ENCODE measurements around the gene TDRD7.

The TDRD7 gene

DNA sequence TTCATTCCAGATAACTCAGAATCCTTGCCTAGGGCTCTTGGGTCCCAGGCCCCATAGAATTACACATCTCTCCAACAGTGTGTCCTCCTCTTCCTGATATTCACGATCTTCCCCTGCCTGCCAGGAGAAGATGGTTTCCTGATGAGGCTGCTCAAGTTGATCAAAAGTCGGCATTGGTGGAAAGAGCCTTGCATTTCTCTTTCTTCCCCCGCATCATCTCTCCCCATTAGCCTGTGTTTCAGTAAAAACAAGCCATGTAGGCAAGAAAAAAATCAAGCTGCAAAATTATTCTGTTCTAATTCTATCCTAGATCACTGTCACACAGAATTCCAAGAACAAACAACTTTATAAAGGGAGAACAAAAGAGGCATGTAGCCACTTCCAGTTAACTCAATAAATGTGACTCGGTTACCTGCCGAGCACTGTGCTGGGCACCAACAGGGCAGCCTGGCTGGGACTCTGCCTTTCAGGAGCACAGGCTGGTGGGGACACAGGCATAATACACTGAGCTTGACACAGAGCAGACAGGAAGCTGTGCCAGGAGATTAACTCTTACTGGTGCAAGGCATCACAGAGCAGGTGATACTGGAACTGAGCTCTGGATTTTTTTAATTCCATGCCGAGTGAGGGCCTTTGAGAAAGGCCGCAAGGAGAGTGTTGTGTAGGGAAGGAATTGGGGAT, 115.1 kb downstream of the TDRD7 start:
- TF ChIP-seq, protein P1, sequence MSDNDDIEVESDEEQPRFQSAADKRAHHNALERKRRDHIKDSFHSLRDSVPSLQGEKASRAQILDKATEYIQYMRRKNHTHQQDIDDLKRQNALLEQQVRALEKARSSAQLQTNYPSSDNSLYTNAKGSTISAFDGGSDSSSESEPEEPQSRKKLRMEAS (IDR thresholded peaks at IDR 0.05; ENCODE audit: low read depth, low read length) = no peak
- TF ChIP-seq MYC (IDR thresholded peaks at IDR 0.05; ENCODE audit: low read depth, low read length) (no peak), CTCF (IDR thresholded peaks at IDR 0.05; ENCODE audit: low read depth, low read length) (no peak), POLR2A (IDR thresholded peaks at IDR 0.05; ENCODE audit: extremely low read depth, insufficient read length) (no peak)
- DNase-seq (ENCODE audit: low read depth) = no peak
- H3K4me3 ChIP-seq (ENCODE audit: low read depth, low read length) = no peak overlapping the region

DNA sequence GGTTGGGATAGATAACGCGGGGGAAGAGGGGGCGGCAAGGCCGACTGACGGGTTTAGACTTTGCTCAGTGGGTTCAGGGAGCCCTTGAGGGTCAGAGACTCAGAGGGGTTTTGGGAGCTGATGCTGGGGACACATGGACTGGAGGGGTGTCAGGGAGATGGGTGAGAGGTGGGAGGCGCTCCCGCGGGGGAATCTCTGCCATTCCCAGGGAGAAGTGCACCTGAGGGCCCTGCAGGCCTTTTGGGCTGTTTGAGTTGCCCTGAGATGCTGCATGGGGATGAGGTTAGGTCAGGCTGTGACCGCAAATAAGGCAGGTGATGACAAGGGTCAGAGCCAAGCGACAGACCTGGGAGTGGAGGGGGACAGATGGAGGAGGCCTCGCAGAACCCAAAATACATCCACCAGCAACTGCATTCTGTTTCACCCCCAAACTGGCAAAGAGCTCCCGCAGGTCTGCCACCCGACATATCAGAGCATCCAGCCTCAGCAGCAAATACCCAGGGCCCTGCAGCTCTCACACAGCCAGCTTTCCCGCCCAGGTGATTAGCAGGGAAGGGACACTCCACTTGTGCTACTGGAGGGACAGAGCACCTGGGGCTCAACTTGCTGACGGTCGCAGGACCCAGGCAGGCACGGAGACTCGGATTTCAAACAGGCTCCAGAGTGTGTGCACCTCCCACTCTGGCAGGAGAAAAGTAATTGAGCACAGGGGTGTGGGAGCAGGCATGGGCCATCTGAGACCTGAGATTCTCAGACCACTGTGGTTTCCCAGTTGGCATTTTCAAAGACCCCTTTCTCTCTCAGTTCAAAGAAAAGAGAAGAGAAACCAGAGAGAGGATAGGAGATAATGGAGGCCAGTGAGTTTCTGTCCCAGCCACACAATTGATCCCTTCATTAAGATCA, 116.0 kb downstream of the TDRD7 start:
- H3K4me3 ChIP-seq (ENCODE audit: low read depth, low read length) = no peak overlapping the region
- DNase-seq (ENCODE audit: low read depth) = no peak
- TF ChIP-seq POLR2A (IDR thresholded peaks at IDR 0.05; ENCODE audit: extremely low read depth, insufficient read length) (no peak), CTCF (IDR thresholded peaks at IDR 0.05; ENCODE audit: low read depth, low read length) (no peak), MYC (IDR thresholded peaks at IDR 0.05; ENCODE audit: low read depth, low read length) (no peak)
- TF ChIP-seq, protein P1 (IDR thresholded peaks at IDR 0.05; ENCODE audit: low read depth, low read length) = no peak

DNA sequence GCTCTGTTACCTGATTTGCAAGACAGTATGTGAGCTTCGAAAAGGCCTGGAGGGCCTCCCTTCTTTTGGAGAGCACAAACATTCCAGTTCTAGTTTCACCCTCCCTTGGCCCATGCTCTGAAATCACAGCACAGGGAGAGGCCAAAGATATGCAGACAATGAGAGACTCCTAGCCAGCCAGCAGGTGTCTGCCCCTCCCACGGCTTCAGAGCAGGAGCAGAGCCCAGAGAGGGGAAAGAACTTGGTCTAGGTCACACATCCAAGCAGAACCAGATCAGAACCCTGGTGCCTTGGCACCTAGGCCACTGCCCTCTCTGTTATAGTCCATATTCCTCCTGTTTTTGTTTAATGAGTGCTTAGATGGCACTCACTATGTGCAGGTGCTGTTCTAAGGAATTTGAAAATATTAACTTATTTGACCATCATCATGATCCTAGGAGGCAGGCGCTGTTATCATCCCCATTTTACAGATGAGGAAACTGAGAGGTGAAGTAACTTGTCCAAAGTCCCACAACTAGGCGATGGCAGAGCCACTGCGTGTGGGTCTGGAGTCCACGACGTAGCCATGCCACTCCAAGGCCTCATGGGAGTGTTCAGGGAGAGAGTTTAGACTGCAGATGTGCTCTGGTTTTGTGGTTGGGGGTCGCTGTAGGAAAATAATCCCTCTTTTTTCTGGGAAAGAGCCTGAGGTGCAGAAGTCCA, 116.8 kb downstream of the TDRD7 start:
- TF ChIP-seq POLR2A (IDR thresholded peaks at IDR 0.05; ENCODE audit: extremely low read depth, insufficient read length) (no peak), MYC (IDR thresholded peaks at IDR 0.05; ENCODE audit: low read depth, low read length) (no peak), CTCF (IDR thresholded peaks at IDR 0.05; ENCODE audit: low read depth, low read length) (no peak)
- TF ChIP-seq, protein P1 (IDR thresholded peaks at IDR 0.05; ENCODE audit: low read depth, low read length) = no peak
- no peak for DNase-seq (ENCODE audit: low read depth)
- H3K4me3 ChIP-seq (ENCODE audit: low read depth, low read length) = no peak overlapping the region

DNA sequence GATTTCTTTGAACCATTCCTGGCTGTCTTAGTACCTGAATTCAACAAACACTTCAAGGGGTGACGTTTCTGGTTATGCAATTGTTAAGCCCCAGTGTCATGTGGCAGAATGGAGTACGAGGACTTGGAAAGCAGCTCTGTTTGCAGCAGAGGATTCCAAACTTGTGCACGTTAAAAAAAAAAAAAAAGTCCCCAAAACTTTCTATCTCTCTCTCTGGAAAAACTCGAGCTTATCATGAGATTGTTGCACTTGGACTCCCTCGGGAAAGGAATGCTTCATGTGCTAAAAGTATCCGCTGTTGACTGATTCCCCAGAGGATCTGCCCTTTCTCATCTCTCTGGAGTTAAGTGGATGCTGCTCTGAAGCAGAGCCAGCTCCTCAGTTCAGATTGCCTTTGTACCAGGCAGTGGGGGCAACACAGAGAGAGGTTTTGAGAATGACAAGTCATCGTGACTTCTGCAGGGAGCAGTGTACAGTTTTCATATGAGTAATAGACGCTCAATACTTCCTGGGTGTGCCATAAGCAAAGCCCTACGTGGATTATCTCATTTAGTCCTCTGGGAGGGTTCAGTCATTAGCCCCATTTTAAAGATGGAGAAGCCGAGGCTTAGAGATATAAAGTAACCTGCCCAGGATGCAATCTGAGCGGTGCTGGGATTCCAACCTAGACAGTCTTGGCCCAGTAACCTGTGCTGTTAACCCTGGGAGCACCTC, 117.6 kb downstream of the TDRD7 start:
- peak; percentile 22 for DNase-seq (ENCODE audit: low read depth)
- H3K4me3 ChIP-seq (ENCODE audit: low read depth, low read length) = no peak overlapping the region

More for the DNA sequence above, 117.6 kb downstream of the TDRD7 start:
- no peak for TF ChIP-seq MYC (IDR thresholded peaks at IDR 0.05; ENCODE audit: low read depth, low read length)
- no peak for TF ChIP-seq POLR2A (IDR thresholded peaks at IDR 0.05; ENCODE audit: extremely low read depth, insufficient read length)
- TF ChIP-seq CTCF (IDR thresholded peaks at IDR 0.05; ENCODE audit: low read depth, low read length) = no peak
- TF ChIP-seq, protein P1 (IDR thresholded peaks at IDR 0.05; ENCODE audit: low read depth, low read length) = no peak

All from NB4 (cell line).